KBM-7 (cell line): ENCODE measurements around the gene TFB1M.
"Not testable (repeated sequence)": the region's sequence is repeated elsewhere in the genome, so short reads cannot be mapped to it uniquely, and the experiment has no call there.

ENCODE experiments used
- DNase-seq: peaks from one replicate; pipeline ENCODE4 v3.0.0-alpha.2; 2015
- in situ Hi-C: fragments of 300-500 bp; cut with MboI; formaldehyde crosslinking; loops from 2 replicates; pipeline ENCODE4 v1.14.3; 2020; ENCODE audit warnings: low sequenced_read_pairs, low pct_unique_long_range_greater_than_20kb, mixed read lengths

Gene TFB1M

DNA sequence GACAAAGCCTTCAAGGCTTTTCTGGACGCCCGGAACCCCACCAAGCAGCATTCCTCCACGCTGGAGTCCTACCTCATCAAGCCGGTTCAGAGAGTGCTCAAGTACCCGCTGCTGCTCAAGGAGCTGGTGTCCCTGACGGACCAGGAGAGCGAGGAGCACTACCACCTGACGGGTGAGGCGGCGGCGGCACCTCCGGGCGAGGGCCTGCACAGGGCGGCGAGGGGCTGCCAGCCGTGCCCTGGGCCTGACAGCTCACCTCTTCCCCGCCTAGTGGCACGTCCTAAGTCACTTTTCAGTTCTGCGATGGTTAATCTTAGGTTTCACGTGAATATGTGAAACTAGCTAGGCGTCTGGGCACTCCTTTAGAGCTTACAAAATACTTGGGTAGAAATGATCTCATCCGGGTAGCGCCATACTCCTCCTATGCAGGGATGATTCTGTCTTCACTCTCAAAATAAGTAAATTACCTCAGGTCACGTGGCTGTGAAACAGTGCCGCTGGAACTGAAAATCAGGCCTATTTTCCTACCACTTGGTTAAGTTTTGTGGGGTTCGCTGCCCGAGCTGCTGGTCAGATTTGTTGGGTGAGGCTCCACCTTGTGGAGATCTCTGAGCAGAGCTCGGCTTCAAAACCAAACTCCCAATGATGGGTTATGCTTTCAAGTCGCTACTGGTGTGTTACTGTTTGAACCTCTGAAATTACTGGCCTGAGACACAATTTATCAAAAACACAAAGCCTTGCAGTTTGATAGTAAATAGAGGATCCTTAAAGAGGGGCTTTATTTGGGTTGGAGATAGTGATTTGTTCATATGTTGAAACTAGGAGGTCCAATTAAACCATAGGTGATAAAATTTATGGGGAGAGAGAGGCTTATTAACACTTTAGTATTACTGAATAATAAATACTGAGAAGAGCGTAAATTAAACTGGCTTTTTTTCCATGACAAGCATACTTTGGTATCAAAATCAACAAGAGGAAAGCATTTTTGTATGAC, 66.0 kb downstream of the TFB1M start:
- in situ Hi-C loops: no loop called here
- DNase-seq: peak; percentile 15

DNA sequence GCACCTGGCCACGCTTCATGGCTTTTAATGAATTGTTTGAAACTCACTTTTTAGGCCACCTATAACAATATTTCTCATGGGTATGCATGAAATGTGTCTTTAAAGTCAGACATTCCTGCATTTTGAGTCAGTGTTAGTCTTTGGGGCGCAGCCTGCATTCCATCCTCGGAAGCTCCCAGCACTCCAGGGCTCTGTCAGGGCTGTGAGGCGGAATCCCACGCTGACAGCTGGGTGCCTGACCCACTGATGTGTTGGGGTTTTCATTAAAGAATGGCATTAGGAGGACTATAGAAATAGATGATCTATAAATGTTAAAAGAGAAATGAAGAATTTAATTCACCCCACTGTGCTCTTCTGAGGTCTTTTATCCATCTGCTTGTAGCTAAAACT, 66.7 kb downstream of the TFB1M start:
- DNase-seq: no peak
- in situ Hi-C loops: no loop called here

DNA sequence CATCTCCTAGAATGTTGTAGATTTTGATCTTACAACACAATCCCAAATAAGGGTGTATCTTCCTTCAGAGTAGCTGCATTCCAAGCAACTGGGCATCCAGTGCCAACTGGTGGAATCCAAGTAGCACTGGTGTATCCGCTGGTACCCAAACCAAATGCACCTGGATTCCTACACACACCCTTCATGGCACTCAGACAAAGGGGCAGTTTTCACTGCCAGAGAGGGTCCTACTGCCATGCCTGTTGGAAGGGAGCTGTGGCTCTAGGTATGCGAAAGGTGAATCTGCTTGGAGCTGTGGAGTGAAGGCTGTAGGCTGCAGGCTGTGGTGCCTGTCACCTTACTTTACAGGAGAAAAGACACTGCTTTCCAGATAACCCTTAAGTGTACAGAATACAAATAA, 67.5 kb downstream of the TFB1M start:
- in situ Hi-C loops: no loop called here
- no peak for DNase-seq

DNA sequence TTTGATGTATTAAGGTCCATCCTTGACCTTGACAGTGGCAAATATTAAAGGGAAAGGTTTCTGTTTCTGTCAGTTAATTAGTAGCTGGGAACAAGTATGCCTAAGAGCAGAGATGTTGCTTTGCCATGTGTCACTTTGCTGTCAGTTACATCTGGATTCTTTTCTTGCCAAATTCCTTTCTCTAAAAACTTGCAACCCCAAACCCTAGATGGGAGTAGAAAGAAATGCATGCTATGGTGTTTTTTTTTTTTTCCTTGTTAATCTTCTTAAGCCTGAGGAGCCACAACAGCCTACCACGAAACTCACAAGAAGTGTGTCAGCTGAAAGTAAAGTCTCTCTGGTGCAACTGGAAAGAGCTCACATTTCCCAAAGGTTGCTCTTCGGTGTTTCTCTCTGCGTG, 68.5 kb downstream of the TFB1M start:
- in situ Hi-C loops: no loop called here
- DNase-seq: no peak

DNA sequence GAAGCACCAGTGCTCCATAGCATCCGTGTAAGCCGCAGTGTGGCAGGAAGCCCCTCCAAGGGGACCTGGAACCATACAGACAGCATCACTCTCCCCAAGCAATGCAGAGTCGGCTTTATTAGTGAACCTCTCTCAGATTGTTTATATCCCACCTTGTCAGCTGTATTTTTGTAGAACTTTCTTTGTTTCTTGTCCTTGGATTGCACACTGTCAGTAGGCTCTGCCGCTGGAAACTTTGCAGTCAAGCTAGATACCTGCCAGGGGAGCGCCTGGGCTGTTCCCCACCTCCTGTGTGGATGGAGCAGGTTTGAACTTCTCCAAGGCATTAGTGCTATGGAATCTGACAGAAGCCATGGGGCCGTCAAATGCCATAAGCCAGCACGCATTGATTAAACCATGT, 69.1 kb downstream of the TFB1M start:
- in situ Hi-C loops: no loop called here
- no peak for DNase-seq

DNA sequence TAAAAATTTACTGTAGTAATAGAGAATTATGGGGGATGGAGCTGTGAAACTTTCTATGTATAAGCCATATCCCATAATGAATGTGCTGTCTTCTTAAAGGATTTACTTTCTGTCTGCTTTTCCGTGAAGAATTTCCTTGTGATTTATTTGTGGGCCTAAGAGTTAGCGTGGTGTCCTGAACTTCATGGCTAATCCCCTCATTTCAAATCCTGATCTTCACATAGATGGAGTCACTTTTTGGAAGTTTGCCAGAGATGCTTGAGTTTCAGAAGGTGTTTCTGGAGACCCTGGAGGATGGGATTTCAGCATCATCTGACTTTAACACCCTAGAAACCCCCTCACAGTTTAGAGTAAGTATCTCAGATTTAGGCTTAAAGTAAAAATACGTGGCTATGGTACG, 69.8 kb downstream of the TFB1M start:
- in situ Hi-C loops: no loop called here
- no peak for DNase-seq

DNA sequence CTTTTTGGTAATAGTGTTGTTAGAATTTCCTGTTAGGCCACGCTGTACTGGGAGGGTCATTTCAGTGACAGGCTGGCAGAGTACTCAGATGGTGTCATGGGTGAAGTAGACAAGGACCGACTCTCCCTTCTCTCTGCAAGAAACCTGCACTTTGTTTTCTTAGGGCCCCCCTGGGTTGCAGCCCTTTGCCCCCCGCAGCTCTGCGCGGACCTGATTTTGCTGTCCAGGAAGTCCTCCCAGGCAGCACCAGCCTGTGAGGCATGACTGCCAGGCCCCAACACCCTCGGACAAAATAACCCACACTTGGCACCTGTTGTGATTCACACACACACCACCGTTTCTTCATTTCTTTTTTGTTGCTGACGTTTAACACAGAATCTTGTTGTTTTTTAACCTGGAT, 72.3 kb downstream of the TFB1M start:
- no peak for DNase-seq
- in situ Hi-C loops: no loop called here

DNA sequence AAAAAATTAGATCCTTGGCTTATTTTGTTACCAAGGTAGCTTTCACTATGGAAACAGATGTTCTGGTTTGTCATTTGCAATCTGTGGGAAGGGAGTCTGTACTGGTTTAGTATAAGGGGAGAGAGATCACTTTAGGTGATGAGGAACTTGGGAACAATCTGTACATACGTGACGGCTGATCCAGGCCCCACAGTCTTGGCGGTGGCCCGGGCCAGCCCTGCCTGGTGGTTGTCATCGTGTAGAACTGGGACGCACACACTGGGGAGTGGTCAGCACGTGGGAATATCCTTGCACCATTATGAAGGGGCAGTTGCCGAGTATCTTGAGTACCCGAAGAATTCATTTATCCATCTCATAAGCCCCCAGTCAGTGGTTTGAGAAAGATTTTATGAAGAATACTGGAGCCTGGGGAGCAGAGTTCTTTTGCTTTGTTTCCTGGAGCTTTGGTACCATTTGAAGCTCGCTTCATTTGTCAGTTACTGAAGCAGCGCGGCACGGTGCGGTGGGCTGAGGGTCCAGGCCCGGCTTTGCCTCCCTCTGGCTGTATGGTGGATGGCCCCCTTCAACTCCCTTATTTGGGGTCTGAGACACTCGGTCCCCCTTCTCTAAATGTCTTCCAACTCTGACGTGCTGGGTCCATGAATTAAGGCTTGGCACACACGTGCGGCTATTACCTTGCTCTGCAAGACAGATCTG, 73.2 kb downstream of the TFB1M start:
- no peak for DNase-seq
- in situ Hi-C loops: no loop called here

DNA sequence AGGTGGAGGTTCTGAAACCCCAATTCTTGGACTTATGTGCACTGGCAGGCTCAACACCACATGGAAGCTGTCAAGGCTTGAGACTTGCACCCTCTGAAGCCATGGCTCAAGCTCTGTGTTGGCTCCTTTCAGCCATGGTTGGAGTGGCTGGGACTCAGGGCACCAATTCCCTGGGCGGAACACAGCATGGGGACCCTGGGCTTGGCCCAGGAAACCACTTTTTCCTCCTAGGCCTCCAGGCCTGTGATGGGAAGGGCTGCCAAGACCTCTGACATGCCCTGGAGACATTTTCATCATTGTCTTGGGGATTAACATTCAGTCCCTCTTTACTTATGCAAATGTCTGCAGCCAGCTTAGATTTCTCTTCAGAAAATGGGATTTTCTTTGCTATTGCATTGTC, 76.7 kb downstream of the TFB1M start:
- in situ Hi-C loops: no loop called here
- no peak for DNase-seq

DNA sequence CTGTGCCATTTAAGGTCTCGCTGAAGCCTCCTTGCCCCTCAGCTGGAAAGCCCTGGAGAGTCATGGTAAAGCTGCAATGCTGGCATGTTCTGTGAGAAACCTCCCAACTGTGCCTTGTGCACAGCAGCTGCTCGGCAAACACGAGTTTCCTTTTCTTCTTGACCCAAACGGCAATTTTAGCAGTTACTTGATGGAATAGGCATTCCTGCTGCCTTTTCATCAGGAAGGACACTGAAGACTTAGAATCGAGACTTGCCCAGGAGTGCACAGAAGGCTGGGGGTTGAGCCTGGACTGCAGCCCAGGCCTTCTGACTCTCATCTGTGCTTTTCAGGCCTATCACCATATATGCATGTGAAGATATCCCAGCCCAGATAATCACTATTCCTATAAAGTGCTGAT, 79.2 kb downstream of the TFB1M start:
- DNase-seq: no peak
- in situ Hi-C loops: no loop called here

DNA sequence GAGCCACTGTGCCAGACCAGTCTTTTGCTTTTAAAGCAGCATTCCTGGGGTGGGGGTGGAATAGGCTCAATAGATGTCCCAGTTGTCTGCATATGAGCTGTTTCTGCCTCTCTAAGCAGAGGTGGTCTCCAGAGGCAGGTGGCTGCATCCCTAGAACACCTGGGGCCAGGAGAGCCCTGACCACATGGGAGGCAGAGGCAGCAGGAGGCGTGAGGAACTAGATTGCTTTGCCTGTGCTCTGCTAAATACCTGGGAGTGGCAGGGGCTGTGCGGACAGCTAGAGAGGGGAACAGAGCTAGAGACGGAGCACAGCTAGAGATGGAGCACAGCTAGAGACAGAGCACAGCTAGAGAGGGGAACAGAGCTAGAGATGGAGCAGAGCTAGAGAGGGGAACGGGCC, 79.6 kb downstream of the TFB1M start:
- in situ Hi-C loops: no loop called here
- DNase-seq: no peak

DNA sequence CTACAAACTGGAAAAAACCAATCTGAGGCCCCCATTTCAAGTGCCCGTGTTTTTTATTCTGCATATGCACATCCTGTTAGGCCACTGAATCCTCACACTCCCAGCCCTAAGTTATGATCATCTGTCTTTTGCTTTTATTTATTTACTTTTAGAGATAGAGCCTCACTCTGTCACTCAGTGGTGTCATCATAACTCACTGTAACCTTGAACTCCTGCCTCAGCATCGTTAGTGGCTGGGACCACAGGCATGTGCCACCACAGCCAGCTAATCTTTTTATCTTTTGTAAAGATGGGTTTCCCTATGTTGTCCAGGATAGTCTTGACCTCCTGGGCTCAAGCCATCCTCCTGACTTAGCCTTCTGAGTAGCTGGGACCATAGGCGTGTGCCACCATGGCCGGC, 80.1 kb downstream of the TFB1M start:
- DNase-seq: no peak
- in situ Hi-C loops: no loop called here

DNA sequence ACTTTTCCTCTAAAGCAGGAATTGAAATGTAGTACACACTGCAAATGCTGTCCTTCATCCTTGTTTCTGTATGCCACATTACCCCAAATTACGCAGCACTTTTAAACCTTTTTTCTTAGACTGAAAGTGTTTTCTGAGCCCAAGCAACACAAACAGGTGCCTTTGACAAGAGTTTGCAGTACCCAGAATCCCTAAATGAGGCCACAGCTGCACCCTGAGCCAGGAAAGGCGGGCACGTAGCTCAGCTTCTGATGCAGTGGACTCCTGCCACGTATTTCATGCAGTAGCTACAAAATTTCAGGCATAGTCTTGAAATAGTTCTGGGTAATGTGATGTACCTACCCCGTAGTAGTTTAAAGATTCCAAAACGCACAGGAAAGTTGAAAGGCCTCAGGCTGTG, 81.4 kb downstream of the TFB1M start:
- DNase-seq: no peak
- in situ Hi-C loops: no loop called here

DNA sequence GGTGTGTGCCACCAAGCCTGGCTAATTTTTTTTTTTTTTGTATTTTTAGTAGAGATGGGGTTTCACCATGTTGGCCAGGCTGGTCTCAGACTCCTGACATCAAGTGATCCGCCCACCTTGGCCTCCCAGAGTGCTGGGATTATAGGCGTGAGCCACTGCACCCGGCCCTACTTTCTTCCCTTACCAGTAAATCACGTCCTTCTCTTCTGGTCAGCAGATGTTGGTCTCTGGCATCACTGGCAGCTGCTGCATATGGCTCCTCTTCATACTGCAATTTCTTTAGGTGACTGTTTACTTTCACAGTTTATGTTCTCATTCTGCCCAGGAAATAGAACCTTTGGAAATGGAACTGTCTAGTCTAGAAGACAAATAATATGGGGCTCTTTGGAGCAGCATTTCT, 83.3 kb downstream of the TFB1M start:
- in situ Hi-C loops, DNase-seq: not testable (repeated sequence)

DNA sequence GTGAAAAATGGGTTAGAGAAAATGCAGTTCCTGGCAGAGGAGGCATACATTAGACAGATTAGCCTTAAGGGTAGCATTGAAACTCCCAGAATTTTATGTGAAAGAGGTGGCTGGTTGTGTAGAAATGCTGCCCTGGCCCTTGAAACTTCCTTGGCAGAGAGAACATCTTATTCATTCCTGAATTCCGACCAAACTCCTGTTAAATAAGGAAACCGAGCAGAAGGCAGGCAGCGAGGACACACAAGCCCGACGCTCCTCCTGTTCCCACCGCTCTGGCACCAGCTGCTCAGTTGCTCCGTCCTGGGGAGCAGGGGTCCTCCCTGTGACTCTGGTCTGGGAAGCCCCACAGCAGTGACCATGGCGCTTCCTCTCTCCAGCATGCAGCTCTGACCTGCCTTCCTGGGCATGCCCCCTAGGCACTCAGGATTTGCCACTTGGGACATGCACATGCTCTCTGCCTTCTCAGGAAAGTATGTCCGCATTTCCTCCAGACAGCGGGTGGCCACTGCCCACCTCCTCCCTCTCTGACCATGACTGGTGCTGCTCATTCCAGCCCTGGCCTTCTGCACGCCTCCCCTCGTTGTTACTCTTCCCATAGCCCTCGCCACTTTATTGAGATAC, 85.6 kb downstream of the TFB1M start:
- in situ Hi-C loops: no loop called here
- DNase-seq: no peak

DNA sequence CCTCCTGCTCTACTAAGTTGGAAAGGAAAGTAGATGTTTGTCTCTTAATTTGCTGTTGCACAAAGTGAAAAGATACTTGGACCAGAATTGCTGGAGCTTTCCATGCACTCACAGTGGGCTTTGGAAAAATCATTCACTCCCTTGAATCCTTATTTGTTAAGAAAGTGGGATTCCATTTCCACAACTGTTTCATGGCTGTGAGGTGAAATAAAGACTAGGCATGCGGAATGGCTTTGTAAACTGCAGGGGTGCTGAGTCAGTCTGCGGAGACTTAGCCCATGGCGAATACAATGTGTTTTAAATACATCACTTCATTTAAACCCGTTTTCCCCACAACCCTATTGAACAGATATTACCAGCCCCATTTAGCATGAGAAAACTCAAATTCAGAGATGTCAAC, 87.2 kb downstream of the TFB1M start:
- in situ Hi-C loops: no loop called here
- DNase-seq: no peak

DNA sequence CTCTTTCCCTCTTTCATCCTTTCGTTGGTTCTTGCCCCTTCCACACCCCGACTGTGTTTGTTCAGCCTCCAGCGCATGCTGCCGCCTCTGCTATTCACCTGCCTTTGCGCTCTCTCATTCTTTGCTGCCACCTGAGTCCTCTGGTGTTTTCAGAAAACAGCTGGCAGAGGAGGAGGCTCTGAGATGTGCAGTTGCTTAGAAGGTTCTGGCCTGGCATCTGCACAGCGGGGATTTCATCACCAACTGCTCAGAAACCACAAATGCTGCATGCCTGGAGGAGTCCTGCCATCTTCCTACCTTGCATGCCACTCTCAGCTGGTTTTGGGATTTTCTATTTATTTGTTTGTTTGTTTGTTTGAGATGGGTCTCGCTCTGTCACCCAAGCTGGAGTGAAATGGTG, 89.7 kb downstream of the TFB1M start:
- in situ Hi-C loops: no loop called here
- no peak for DNase-seq

DNA sequence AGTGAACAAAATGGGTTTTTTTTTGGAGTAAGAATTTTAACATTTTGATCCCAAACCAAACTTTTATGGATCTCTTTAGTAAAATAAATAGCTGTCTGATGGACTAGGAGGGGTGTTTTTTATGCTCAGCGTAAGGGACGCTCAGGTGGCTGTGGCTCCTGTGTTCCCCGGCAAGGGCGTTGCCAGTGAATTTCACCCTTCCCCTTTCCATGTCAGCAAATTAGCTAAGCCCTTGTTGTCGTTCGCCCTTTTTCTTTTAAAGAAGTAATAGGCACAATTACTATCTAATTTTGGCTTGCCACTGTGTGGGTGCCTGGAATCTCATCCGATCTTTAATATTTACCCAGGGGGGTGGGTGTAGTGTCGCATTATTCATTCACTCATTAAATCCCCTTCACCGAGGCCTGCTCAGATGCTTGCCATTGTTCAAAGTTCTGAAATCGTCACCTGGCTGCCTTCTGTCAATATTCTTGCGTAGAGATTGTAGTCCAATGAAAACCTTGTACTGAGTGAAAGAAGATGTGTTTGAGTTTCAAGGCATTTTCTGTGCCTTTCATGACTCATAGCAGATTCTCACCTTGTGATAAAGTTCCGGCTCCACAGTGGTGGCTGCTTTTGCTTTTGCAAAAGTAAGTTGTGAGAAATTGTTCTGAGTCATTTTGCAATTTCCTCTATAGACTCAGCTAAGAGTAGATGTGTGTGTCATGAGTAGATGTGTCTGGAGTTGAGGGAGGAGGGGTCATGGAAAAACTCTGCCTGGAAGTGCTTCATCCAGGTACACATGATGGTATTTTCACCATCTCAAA, 90.4 kb downstream of the TFB1M start:
- in situ Hi-C loops: no loop called here

DNA sequence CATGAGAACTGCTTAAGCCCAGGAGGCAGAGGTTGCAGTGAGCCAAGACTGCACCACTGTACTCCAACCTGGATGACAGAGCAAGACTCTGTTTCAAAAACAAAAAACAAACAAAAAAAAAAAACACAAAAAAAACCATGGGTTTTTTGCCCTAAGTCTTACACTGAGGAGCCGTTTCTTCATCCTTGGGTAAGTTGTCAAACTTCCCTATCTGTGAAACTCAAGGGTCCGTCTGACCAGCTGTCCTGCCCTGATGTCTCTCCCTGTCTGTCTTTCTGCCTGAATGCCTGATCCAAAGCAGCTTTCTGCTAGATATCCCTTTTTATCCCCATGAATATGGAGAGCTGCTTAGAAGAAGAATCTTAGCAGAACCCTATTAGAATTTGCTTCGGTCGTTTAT, 91.8 kb downstream of the TFB1M start:
- in situ Hi-C loops: no loop called here
- no peak for DNase-seq

More for the DNA sequence above, 90.4 kb downstream of the TFB1M start:
- no peak for DNase-seq
